ENCODE data around the gene CFAP52.
"Not testable (repeated sequence)": the region's sequence is repeated elsewhere in the genome, so short reads cannot be mapped to it uniquely, and the experiment has no call there.

Gene CFAP52, protein sequence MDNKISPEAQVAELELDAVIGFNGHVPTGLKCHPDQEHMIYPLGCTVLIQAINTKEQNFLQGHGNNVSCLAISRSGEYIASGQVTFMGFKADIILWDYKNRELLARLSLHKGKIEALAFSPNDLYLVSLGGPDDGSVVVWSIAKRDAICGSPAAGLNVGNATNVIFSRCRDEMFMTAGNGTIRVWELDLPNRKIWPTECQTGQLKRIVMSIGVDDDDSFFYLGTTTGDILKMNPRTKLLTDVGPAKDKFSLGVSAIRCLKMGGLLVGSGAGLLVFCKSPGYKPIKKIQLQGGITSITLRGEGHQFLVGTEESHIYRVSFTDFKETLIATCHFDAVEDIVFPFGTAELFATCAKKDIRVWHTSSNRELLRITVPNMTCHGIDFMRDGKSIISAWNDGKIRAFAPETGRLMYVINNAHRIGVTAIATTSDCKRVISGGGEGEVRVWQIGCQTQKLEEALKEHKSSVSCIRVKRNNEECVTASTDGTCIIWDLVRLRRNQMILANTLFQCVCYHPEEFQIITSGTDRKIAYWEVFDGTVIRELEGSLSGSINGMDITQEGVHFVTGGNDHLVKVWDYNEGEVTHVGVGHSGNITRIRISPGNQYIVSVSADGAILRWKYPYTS

DNA sequence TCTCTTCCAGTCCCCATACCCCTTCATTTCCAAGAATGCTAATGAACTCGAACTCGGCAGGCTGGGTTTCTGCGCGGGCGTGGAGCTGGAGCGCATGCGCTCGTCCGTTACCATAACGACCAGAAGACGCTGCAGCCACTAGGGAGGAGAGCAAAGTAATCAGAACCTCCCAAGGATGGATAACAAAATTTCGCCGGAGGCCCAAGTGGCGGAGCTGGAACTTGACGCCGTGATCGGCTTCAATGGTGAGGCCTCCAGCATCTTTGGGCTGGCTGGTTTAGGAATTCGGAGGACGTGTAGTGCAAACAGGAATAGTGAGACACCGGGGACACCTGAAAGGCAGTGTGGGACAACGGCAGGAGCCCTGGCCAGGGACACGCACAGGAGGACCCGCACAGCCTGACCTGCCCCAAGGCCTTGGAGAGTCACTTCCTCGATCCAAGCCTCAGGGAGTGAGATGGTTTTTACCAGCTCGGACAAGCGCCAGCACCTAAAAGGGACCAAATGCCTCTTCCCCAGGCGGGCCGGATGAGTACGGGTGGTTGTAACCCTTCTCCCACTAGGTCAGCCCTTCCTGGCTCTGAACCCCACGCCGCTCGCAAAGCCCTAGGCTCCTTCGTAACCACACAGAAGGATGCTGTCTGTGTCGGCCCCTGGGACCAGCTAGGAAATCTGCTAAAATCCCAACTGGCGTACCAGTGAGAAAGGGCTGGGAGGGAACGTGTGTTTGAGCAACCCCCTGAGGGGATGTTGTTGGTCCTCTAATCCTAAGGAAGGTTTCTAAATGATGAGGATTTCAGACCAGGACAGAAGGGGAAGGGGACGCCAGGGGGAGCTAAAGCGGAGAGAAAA, at the start of gene CFAP52:
Gene CFAP52, plus strand, starts transcription at position 122 of the 852 bp plus-strand sequence. Its CDS starts 54 bp downstream, at position 176.
- peak in 57 of 58 donors; percentile 23 to 84 (median 65) for DNase-seq

DNA sequence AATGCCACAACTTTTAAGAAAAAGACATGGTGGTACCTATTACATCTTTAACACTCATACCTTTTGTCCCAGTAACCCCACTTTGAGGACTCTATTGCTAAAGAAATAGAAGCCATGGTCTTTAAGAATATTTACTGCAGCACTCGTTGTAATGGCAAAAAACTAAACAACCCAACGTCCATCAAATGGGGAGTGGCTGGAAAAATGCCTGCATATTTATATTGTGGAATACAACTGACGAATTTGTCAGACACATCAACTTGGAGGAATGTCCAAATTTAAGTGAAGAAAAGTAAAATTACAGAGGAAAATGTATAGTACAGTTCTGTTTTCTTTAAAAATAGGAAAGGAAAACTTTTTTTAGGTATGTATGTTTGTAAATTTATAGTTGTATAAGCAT, 48.7 kb upstream of the CFAP52 start:
- no peak for DNase-seq

DNA sequence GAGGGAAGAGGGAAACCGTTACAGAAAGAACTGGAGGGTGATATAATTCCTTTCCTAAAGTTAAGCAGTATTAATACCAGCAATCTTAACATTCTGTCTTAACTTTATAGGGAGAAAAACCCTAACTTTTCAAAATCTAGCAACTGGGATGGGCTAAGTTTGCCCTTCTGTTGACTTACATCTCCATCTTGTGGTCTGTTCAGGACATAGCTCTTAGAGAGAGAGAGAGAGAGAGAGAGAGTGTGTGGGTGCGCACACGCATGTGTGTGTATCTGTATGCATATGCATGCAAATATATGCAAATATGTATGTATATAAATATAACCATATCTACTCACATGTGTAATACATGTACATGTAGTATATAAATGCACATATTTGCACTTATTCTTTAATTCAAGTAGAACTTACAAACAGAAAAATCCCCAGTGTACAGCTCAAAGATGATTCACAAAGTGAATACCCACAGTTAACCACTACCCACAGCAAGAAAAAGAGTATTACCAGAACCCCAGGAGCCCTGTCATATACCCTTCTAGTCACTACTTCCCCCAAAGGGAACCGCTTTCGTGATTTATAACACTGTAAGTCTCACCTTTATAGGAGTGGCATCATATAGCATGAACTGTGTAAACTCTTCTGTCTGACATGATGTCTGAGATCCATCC, 47.3 kb upstream of the CFAP52 start:
- peak in 1 of 58 donors; percentile 13 for DNase-seq

DNA sequence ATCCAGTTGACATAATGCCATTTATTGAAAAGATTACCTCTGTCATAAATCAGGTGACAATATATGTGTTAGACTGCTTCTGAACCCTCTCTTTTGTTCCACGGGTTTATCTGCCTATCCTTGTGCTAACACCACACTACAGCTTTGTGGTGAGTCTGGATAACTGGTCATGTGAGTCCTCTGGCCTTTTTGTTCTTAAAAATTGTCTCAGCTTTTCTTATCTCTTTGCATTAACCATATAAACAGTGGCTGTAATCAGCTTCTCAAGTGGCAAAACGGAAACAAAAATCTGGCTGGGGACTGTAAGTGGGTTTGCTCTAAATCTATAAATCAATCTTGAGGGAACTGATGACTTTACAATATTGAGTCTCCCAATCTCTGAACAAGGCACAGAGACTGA, 45.4 kb upstream of the CFAP52 start:
- DNase-seq: no peak

DNA sequence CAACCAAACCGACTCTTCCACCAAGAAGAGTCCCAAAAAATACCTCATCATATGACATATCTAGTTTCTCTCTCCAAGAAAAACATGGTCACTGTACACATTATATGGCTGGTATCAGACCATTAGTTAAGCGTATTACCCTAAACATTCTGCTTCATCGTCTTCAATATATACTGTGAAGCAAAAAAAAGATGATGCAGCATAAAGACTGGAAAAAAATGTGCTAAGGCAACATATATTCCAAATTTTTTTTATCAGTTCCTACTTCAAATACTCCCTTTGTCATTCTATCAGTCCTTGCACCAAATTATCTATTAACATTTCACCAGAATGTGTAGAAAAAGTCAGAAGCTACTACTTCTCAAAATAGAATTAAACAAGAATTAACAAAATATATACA, 43.7 kb upstream of the CFAP52 start:
- no peak for DNase-seq

DNA sequence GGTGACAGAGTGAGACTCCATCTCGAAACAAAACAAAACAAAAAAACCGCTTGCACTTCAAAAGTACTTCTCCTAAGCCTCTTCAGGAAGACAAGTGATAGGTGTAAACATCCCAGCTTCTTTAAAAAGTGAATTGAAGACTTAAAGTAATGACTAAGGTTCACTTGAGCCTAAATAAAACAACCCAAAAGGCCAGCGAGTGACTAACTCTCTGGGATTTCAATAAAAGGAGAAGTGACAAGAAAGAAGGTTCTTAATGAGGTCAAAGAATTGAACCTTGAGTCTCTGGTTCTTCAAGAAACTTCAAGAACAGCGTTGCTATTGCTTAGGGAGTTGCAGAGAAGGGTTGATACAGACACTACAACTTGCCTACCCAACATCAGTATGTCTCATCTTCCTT, 43.0 kb upstream of the CFAP52 start:
- DNase-seq: no peak

DNA sequence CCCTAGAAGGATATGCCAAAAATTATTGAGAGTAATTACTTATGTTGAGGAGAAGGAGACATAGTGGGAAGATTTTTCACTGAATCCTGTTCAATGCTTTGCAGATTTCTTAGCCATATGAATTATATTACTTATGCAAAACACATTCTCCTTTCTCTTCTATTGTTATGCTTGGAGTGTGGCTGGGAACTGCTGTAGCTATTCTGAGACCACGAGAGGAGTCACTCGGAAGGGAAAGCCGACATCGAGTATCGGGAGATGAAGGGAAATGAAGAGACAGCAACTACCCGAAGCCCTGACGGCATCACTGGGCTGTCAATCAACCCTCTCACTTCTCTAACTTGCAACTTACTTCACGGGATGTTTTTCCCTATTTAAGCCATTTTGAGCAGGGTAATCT, 40.4 kb upstream of the CFAP52 start:
- no peak for DNase-seq

DNA sequence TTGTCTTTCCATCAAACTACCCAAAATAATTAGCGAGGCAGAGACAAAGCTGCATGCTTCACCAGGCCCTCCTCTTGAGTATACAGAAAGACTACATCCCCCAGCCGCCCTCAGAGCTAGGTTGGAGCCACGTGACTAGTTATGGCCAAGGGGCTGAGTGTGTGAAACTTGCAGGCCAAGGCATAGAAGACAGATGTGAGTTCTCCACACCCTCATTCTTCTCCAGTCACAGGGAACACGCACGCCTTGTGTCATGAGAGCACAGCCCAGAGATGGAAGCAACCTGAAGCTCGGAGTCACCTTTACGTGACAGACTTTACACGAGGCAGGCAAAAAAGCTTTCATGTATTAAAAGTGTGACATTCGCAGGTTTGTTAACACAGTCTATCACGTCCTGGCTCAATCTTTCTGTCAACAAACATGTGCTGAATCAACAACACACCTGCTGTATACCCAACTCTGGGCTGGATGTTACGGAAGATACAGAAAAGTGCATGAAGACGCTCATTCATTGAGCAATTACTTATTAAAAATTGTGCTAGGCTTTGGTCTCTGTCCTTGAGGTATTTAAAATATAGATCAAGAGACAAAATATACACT, 39.2 kb upstream of the CFAP52 start:
- DNase-seq: no peak

DNA sequence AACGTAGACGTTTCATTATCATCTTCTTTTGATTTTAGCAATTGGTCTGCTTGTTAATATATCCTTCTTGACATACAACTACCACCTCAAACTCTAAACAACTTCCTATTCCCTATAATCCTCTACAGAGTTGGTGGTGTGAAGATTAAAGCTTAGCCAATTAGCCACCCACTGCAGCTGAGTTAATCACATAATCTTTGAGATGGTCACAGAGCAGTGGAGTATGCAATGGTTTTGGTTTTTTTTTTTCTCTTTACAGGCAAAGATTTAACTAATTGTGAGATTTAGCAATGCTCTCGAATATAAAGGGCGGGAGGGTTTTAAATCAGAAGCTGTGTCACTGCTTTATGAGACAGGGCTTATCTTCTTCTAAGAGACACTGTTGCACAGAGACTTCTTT, 37.8 kb upstream of the CFAP52 start:
- DNase-seq: no peak

DNA sequence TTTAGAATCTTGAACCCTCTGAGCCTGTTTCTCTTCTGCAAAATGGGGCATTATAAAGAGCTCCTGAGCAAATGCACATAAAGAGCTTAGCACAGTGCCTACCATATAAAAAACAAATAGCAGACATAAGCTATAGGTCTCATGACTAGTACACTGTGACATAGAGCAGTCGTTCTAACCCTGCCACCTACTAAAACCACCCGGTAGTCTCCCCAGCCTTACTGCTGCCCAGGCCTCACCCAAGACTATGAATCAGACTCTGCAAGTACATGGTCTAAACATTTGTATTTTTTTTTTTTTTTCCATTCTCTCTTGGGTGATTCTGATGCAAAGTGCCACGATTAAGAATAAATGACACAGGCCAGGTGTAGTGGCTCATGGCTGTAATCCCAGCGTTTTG, 34.7 kb upstream of the CFAP52 start:
- no peak for DNase-seq

DNA sequence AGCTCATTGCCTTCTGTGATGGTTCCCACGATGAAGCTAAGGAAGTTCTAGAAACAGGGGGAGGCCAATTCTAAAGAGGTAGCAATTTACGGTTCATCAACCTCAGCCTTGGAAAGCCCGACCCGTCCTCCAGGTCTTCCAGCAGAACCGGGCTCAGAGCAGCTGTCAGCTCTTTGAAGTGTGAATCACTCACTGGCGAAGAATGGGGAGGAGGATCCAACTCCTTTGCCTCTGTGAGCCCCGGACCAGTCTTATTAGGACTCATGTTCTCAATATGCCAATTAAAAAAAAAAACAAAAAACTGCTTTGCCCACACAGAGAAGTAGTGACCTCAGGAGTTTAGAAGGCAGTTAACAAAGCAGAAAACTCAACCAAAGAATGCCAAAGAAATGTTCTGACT, 32.2 kb upstream of the CFAP52 start:
- DNase-seq: no peak

DNA sequence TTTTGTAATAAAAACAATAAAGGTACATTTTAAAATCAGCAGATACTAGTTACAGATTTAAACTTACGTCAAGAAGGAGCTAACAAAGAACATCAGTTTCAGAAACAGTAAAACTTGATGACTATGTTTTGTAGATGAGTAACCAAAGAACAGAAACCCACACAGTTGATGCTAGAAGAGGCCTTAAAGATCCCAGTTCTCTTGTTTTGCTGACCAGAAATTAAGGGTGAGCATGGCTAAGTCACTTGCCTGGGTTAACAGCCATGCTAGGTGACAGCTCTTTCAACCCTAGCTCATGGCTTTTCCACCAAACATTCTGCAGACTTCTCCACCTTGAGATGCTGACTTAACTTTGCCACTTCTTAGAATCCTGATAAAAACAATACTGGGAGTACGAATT, 27.2 kb upstream of the CFAP52 start:
- no peak for DNase-seq

DNA sequence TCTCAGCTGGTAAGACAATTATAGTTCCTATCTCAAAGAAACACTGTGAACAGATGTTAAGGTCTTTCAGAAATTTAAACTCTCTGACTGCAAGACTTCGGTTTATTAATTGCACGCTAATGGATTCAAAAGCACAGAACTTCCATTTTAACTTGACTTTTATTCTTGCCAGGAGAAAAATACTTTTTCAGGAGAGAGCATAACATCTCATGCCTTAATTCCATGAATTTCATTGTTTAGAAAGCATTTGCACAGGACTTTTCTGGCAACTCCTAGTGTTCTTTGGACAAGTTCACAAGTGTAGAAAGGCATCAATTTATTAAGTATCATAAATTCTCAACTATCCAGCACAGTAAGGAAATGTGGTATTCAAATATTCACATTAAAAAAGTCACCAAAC, 23.3 kb upstream of the CFAP52 start:
- no peak for DNase-seq

DNA sequence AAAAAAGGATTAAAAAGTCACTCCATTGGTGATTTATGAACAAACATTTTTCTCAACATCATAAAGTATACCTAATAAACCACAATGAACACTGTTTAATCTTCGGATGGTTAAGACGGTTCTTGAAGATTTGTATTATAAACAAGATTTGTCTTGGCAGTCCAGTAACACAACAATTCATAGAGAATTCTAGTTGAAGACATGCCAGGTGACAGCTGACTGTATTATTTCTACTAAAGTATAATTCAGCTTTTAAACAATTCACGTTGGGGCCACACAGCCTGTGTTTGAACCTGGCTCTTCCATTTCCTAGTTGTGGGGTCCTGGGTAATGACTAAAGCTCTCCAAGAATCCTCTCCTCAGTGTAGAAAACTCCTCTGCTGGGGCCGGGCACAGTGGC, 22.8 kb upstream of the CFAP52 start:
- DNase-seq: no peak

DNA sequence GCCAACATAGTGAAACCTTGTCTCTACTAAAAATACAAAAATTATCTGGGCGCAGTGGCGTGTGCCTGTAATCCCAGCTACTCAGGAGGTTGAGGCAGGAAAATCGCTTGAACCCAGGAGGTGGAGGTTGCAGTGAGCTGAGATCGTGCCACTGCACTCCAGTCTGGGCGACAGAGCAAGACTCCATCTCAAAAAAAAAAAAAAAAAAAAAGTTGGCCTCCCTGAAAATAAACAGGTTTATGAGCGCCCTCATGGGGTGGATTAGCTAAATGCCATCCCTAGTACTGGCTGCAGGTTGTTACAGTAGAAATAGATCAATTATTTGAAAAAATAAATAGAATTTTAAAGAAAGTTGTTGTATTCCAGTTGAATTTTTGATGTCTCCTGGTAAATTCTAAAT, 21.7 kb upstream of the CFAP52 start:
- DNase-seq: not testable (repeated sequence)

DNA sequence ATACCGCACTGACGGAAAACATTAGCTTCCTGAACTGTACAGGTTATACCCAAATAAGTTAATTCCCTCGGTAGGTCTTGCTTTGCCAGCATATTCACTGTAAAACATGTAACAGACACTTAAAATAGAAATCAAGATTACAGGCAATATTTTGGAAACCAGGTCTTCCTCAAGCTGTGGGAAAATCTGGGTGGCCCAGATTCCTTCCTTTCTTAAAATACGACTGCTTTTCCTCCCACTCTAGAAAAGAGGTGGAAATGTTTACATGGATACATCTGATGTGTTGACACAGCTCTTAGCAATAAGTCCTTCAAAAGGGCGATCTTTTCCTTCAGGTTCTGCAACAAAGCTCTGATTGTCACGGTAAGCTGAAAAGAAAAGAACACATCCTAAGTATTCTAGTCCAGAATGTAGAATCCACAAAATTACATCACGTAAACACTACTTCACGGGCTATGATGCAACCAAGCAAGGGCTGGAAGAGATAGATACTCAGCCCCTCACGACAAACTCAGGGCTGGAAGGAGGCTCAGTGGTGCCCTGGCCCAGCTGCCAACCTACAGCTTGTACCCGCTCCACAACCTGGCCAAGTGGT, 19.2 kb upstream of the CFAP52 start:
- no peak for DNase-seq

DNA sequence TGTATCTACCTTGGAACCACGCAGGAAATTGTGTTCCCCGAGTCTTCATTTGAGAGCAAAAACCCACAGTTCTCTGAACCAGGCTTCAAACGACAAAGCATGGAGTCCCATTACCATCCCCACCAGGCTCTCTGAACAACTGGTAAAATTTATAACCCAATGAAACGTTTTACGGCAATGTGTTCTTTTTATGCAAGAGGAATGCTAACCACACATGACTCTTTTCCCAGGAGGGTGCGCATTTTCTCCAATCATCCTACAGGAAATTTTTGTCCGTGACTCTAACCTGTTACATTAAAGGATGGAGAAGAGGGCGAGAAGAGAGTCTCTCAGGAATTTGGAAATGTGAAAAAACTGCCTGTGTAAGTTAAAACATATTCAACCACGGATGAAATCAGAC, 18.6 kb upstream of the CFAP52 start:
- no peak for DNase-seq

DNA sequence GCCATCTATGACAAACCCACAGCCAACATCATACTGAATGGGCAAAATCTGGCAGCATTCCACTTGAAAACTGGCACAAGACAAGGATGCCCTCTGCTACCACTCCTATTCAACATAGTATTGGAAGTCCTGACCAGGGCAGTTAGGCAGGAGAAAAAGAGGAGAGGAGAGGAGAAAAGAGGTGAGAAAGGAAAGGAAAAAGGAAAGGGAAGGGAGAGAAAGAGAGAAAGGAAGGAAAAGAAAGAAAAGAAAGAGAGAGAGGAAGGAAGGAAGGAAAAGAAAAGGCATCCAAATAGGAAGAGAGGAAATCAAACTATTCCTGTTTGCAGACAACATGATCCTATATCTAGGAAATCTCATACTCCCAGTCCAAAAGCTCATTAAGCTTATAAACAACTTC, 12.3 kb upstream of the CFAP52 start:
- no peak for DNase-seq

DNA sequence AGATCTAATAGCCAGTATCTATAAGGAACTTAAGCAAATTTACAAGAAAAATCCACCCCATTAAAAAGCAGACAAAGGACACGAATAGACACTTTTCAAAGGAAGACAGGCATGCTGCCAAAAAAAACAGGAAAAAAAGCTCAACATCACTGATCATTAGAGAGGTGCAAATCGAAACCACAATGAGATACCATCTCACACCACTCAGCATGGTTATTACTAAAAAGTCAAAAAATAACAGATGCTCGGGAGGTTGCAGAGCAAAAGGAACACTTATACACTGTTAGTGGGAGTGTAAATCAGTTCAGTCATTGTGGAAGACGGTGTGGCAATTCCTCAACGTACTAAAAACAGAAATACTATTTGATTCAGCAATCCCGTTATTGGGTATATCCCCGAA, 10.4 kb upstream of the CFAP52 start:
- DNase-seq: no peak

DNA sequence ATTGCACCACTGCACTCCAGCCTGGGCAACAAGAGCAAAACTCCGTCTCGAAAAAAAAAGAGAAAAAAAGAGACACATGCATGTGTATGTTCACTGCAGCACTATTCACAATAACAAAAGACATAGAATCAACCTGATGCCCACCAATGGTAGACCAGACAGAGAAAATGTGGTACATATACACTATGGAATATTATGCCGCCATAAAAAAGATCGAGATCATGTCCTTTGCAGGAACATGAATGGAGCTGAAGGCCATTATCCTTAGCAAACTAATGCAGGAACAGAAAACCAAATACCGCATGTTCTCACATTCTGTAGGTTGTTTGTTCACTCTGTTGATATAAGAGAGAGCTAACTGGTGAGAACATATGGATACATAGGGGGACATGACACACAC, 9.7 kb upstream of the CFAP52 start:
- not testable (repeated sequence) for DNase-seq

DNA sequence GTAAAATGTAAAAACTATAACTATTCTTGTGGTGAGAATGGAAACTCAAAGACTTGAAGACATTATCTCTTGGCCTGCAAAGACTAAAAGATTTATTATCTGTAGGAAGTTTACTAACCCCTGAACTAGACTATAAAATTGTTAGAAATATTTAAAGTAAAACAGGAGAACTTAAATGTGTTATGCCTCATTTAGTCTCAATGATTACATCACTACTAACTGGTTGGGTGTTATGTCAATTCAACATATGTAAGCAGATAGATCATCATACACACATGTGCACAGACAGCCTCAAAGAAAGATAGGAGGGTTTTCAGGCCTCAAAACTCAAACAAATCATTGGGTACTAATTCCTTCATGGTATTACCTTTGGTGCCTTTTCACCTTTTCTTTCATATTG, 8.4 kb upstream of the CFAP52 start:
- DNase-seq: no peak
